ENCODE results near the gene FAM107B.
"Not testable (repeated sequence)": the region's sequence is repeated elsewhere in the genome, so short reads cannot be mapped to it uniquely, and the experiment has no call there.

FAM107B gene

GRCh38 chr10:14594878-14595525 lies 179.7 kb downstream of the FAM107B start:
- DNase-seq = no peak

GRCh38 chr10:14593806-14594205 lies 180.9 kb downstream of the FAM107B start:
- DNase-seq = no peak

- DNase-seq = no peak
These were observed 182.1 kb downstream of the FAM107B start for GRCh38 chr10:14592566-14592965.

GRCh38 chr10:14592026-14592425 lies 182.7 kb downstream of the FAM107B start:
- DNase-seq = no peak

- DNase-seq = not testable (repeated sequence)
These were observed 185.8 kb downstream of the FAM107B start for GRCh38 chr10:14588938-14589294.

GRCh38 chr10:14588084-14588937 lies 186.4 kb downstream of the FAM107B start:
- DNase-seq = no peak

GRCh38 chr10:14587540-14588083 lies 187.1 kb downstream of the FAM107B start:
- no peak for DNase-seq

GRCh38 chr10:14586901-14587300 lies 187.8 kb downstream of the FAM107B start:
- no peak for DNase-seq

GRCh38 chr10:14585287-14586193 lies 189.2 kb downstream of the FAM107B start:
- DNase-seq = no peak

- no peak for DNase-seq
These were observed 190.0 kb downstream of the FAM107B start for GRCh38 chr10:14584661-14585060.

GRCh38 chr10:14583967-14584366 lies 190.7 kb downstream of the FAM107B start:
- no peak for DNase-seq

GRCh38 chr10:14583252-14583651 lies 191.4 kb downstream of the FAM107B start:
- no peak for DNase-seq

GRCh38 chr10:14581553-14582321 lies 193.0 kb downstream of the FAM107B start:
- DNase-seq = no peak

- no peak for DNase-seq
These were observed 193.9 kb downstream of the FAM107B start for GRCh38 chr10:14580671-14581332.

- DNase-seq = no peak
These were observed 195.3 kb downstream of the FAM107B start for GRCh38 chr10:14579405-14579804.

- DNase-seq = no peak
These were observed 196.4 kb downstream of the FAM107B start for GRCh38 chr10:14578060-14578952.

- no peak for DNase-seq
These were observed 199.8 kb downstream of the FAM107B start for GRCh38 chr10:14574885-14575284.

GRCh38 chr10:14574291-14574690 lies 200.4 kb downstream of the FAM107B start:
- no peak for DNase-seq

GRCh38 chr10:14573666-14574261 lies 200.9 kb downstream of the FAM107B start:
- DNase-seq = no peak

- no peak for DNase-seq
These were observed 201.9 kb downstream of the FAM107B start for GRCh38 chr10:14572811-14573210.
